Endothelial cell of umbilical vein (primary cell): ENCODE measurements around the gene TSEN54. TPM values are rescaled to one million over a fixed set of nuclear protein-coding genes. Genes with fewer than 3 reads are reported as not detected.

Source experiments
- BruUV-seq: library from RNA; stranded (reverse); fragments of 400-500 nt; replicated peaks from 2 replicates; lab custom pipeline; 2021; lab: Mats Ljungman, UMichigan
- CTCF ChIA-PET: fragments of 300-600, 350-600 bp; sonication (Branson Sonifier 250); formaldehyde crosslinking; loops from one replicate; lab custom pipeline; 2021; ENCODE audit warnings: antibody characterized with exemption, inconsistent platforms; lab: Charles Lee
- POLR2A ChIA-PET: fragments of 300-600, 350-600 bp; sonication (Branson Sonifier 250); formaldehyde crosslinking; loops from one replicate; lab custom pipeline; 2021; ENCODE audit warnings: antibody characterized with exemption, inconsistent platforms; lab: Charles Lee
- DNase-seq: peaks from one replicate; pipeline ENCODE4 v3.0.0-alpha.2; 2011; ENCODE audit warnings: low read depth, low spot score
- FAIRE-seq: peaks from 2 replicates; lab custom pipeline; 2011; peaks lifted over from hg19 to GRCh38; lab: Jason Lieb, UNC
- H2AFZ ChIP-seq: 2 replicates; pipeline ENCODE4 v1.6.0; 2012; ENCODE audit warnings: low read depth, low read length, control low read depth, inconsistent platforms
- H3K27ac ChIP-seq: 2 replicates; pipeline ENCODE4 v1.5.1; 2011; ENCODE audit warnings: low read depth, mild to moderate bottlenecking, control low read depth, low read length, moderate library complexity; ENCODE audit not compliant: insufficient read depth
- H3K27me3 ChIP-seq, 2 experiments: 2 replicates each; pipeline versions ENCODE4 v1.6.0 to v1.6.1; 2011; ENCODE audit warnings: low read length in 2 of 2, mixed read lengths in 1 of 2; ENCODE audit not compliant: control insufficient read depth in 2 of 2, insufficient read depth in 2 of 2
- H3K36me3 ChIP-seq, 2 experiments: 2 replicates in 1 of 2; 3 replicates in 1 of 2; pipeline ENCODE4 v1.5.1; 2011; ENCODE audit warnings: low read length in 2 of 2, mild to moderate bottlenecking in 1 of 2, moderate library complexity in 1 of 2; ENCODE audit not compliant: control insufficient read depth in 2 of 2, insufficient read depth in 2 of 2; ENCODE audit errors: extremely low read depth in 1 of 2
- H3K4me1 ChIP-seq: 3 replicates; pipeline ENCODE4 v1.5.1; 2011; ENCODE audit warnings: mild to moderate bottlenecking, low read length; ENCODE audit not compliant: control insufficient read depth, insufficient read depth; ENCODE audit errors: extremely low read depth
- H3K4me2 ChIP-seq: 2 replicates; pipeline ENCODE4 v1.6.1; 2011; ENCODE audit warnings: low read length, control low read depth, mixed read lengths; ENCODE audit not compliant: insufficient read depth
- H3K4me3 ChIP-seq, 3 experiments: fragments of 200-600 bp in 1 of 3; sonication (generic), shearing (Covaris generic) in 1 of 3; replicated peaks in 1 of 3; 2 replicates each; pipeline ENCODE4 v1.5.1; 2011 to 2016; ENCODE audit warnings: control low read depth in 3 of 3, low read length in 3 of 3, mild to moderate bottlenecking in 2 of 3, inconsistent platforms in 1 of 3, low read depth in 1 of 3, moderate library complexity in 1 of 3; ENCODE audit not compliant: insufficient read depth in 1 of 3
- H3K79me2 ChIP-seq: 2 replicates; pipeline ENCODE4 v1.6.0; 2012; ENCODE audit warnings: low read length, inconsistent platforms; ENCODE audit not compliant: control insufficient read depth, insufficient read depth
- H3K9ac ChIP-seq: replicated peaks from 2 replicates; pipeline ENCODE3; 2011; ENCODE audit warnings: low read length, control low read depth; ENCODE audit not compliant: insufficient read depth; ENCODE audit errors: extremely low read depth
- H3K9me1 ChIP-seq: replicated peaks from 3 replicates; pipeline ENCODE4 v1.6.0; 2011; ENCODE audit warnings: mild to moderate bottlenecking, low read length; ENCODE audit not compliant: control insufficient read depth, insufficient read depth; ENCODE audit errors: extremely low read depth
- H3K9me3 ChIP-seq: replicated peaks from 2 replicates; pipeline ENCODE4 v1.5.1; 2012; ENCODE audit warnings: low read length, inconsistent platforms; ENCODE audit not compliant: control insufficient read depth, insufficient read depth
- H4K20me1 ChIP-seq: replicated peaks from 2 replicates; pipeline ENCODE3; 2011; ENCODE audit warnings: mild to moderate bottlenecking, low read length; ENCODE audit not compliant: control insufficient read depth, insufficient read depth; ENCODE audit errors: extremely low read depth
- CTCF ChIP-seq, 2 donors: IDR thresholded peaks; 1 replicate in 1 of 2; 2 replicates in 1 of 2; pipeline ENCODE4 v1.5.1; 2011; ENCODE audit warnings: low read length in 2 of 2, mild to moderate bottlenecking in 2 of 2, moderate library complexity in 2 of 2, control low read depth in 1 of 2, inconsistent platforms in 1 of 2, low read depth in 1 of 2; ENCODE audit not compliant: insufficient read depth in 1 of 2; ENCODE audit errors: extremely low read depth in 1 of 2
- EZH2 ChIP-seq: IDR thresholded peaks from 2 replicates; pipeline ENCODE4 v1.6.1; 2012; ENCODE audit warnings: borderline replicate concordance, low read depth, mild to moderate bottlenecking, moderate library complexity, low read length, inconsistent platforms; ENCODE audit not compliant: severe bottlenecking
- FOS ChIP-seq: IDR thresholded peaks from 2 replicates; pipeline ENCODE4 v1.6.1; 2011; ENCODE audit warnings: mild to moderate bottlenecking, low read length, moderate library complexity, borderline replicate concordance; ENCODE audit not compliant: insufficient read depth
- GATA2 ChIP-seq: IDR thresholded peaks from 2 replicates; pipeline ENCODE4 v1.7.0; 2011; ENCODE audit warnings: low read depth, mild to moderate bottlenecking, moderate library complexity, mixed read lengths, low read length; ENCODE audit not compliant: insufficient read length, insufficient read depth
- JUN ChIP-seq: IDR thresholded peaks from 2 replicates; pipeline ENCODE4 v1.6.1; 2011; ENCODE audit warnings: borderline replicate concordance, low read depth; ENCODE audit not compliant: insufficient read length, insufficient read depth
- MYC ChIP-seq: IDR thresholded peaks from one replicate; pipeline ENCODE4 v1.6.1; 2011; ENCODE audit warnings: mild to moderate bottlenecking, low read depth, low read length
- POLR2A ChIP-seq: IDR thresholded peaks from 2 replicates; pipeline ENCODE4 v1.6.1; 2012; ENCODE audit warnings: low read depth, mild to moderate bottlenecking, control low read depth, low read length
- POLR2AphosphoS5 ChIP-seq: IDR thresholded peaks from 2 replicates; pipeline ENCODE4 v1.6.1; 2012; ENCODE audit warnings: low read depth, mild to moderate bottlenecking, control low read depth, low read length, moderate library complexity; ENCODE audit not compliant: insufficient read depth
- dilution Hi-C: fragments of 300-500 bp; cut with MboI; formaldehyde crosslinking; loops from one replicate; pipeline ENCODE4 v1.15.0; 2019; ENCODE audit warnings: low sequenced_read_pairs; ENCODE audit not compliant: extremely low pct_ligation_motif_present
- intact Hi-C: fragments of 100-400 bp; cut with micrococcal nuclease; formaldehyde crosslinking; loops from one replicate; pipeline ENCODE4 v1.10.0; 2022
- polyA plus RNA-seq, 4 experiments: library from polyadenylated mRNA; depleted of rRNA in 3 of 4; stranded (reverse) in 3 of 4; unstranded in 1 of 4; fragments of >200 nt; gene quantifications; 2 replicates each; pipeline versions ENCODE4 v1.2.1 to v1.2.3, GENCODE V29; 2011 to 2012; ENCODE audit warnings: missing spikeins in 1 of 4
- total RNA-seq: library from RNA; stranded (reverse); gene quantifications from 2 replicates; pipeline ENCODE4 v1.2.3, GENCODE V29; 2021
- TF ChIP-seq, protein P1 (sequence below): IDR thresholded peaks from 2 replicates; pipeline ENCODE4 v1.6.1; 2011; ENCODE audit not compliant: insufficient read depth, insufficient read length

TSEN54 gene
- total and polyA plus RNA-seq, 2 donors (not counting 3 experiments of a cell fraction or from before 2014, with no cell fraction given), result 22.3 to 26.3 TPM

- dilution Hi-C loops, result no loop called here
- H3K36me3 ChIP-seq, result no peaks in the 10 kb centered on the region
- no peak overlapping the region for H3K27ac ChIP-seq
- intact Hi-C loops, result no loop called here
- BruUV-seq, result no TSS peak
- H2AFZ ChIP-seq, result no peak overlapping the region
- H3K4me1 ChIP-seq, result no peaks in the 10 kb centered on the region
- TF ChIP-seq MYC (no peak), POLR2AphosphoS5 (no peak), JUN (no peak), CTCF (IDR thresholded peaks at IDR 0.05; ENCODE audit: extremely low read depth in 1 of 2, insufficient read depth in 1 of 2, low read depth in 1 of 2, low read length in 2 of 2) (no peak), EZH2 (no peak), POLR2A (no peak), FOS (no peak), GATA2 (no peak)
- TF ChIP-seq, protein P1, sequence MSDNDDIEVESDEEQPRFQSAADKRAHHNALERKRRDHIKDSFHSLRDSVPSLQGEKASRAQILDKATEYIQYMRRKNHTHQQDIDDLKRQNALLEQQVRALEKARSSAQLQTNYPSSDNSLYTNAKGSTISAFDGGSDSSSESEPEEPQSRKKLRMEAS, result no peak
- DNase-seq, result no peak
- CTCF ChIA-PET, result interaction anchor here (1.5 kb wide), 1 partner anchor 57 kb away, joined by 4 read pairs; no protein-coding TSS in a partner anchor
- POLR2A ChIA-PET, result no interaction called here
- H3K27me3 ChIP-seq, result no peaks in the 10 kb centered on the region
- no peak overlapping the region for H3K4me2 ChIP-seq
- no peaks in the 10 kb centered on the region for H3K9me3 ChIP-seq
- no peaks in the 10 kb centered on the region for H3K9me1 ChIP-seq
- no peak overlapping the region for H3K9ac ChIP-seq
- no peaks in the 10 kb centered on the region for H4K20me1 ChIP-seq
- FAIRE-seq, result no peak
- no peaks in the 10 kb centered on the region for H3K79me2 ChIP-seq
- H3K4me3 ChIP-seq, result no peak overlapping the region
Observed at GRCh38 chr17:75544250-75544649, 27.9 kb downstream of the TSEN54 start.
